Muscle layer of colon (tissue), 2 donors: ENCODE data around the gene PPP1R18.

Source experiments
- H3K27ac ChIP-seq: one replicate; pipeline ENCODE4 v1.7.0; 2013; ENCODE audit warnings: low read depth, mild to moderate bottlenecking, low read length, moderate library complexity
- H3K27me3 ChIP-seq, 2 donors: one replicate each; pipeline ENCODE4 v1.7.0; 2013; ENCODE audit warnings: low read length in 2 of 2, mild to moderate bottlenecking in 2 of 2; ENCODE audit not compliant: insufficient read depth in 2 of 2, control insufficient read depth in 1 of 2
- H3K36me3 ChIP-seq: one replicate; pipeline ENCODE4 v1.7.0; 2013; ENCODE audit warnings: mild to moderate bottlenecking, low read length; ENCODE audit not compliant: insufficient read depth
- H3K4me1 ChIP-seq: one replicate; pipeline ENCODE4 v1.7.0; 2013; ENCODE audit warnings: mild to moderate bottlenecking, low read length; ENCODE audit not compliant: insufficient read depth
- H3K4me3 ChIP-seq, 2 donors: one replicate each; pipeline ENCODE4 v1.7.0; 2013; ENCODE audit warnings: low read length in 2 of 2, low read depth in 1 of 2, mild to moderate bottlenecking in 1 of 2, moderate library complexity in 1 of 2
- H3K9ac ChIP-seq: one replicate; pipeline ENCODE4 v1.7.0; 2013; ENCODE audit warnings: low read length
- H3K9me3 ChIP-seq: one replicate; pipeline ENCODE4 v1.7.0; 2013; ENCODE audit warnings: mild to moderate bottlenecking, low read length
- donor health status: abdominal sarcoma.
- donor health status: Adenocarcinoma of cecum.

The PPP1R18 gene

GRCh38 chr6:30684386-30685156 lies 1.9 kb downstream of the PPP1R18 start:
- H3K4me3 ChIP-seq: peak overlapping the region; percentile 88 to 99
- no peaks in the 10 kb centered on the region for H3K9me3 ChIP-seq
- peaks cover 12% of the 10 kb centered on the region for H3K36me3 ChIP-seq
- H3K27ac ChIP-seq: peak overlapping the region; percentile 100
- H3K9ac ChIP-seq: peak overlapping the region; percentile 98
- H3K4me1 ChIP-seq: peaks cover 60% of the 10 kb centered on the region
- H3K27me3 ChIP-seq: no peaks in the 10 kb centered on the region

GRCh38 chr6:30683980-30684338 lies 2.5 kb downstream of the PPP1R18 start:
- H3K4me3 ChIP-seq: peak overlapping the region; percentile 88 to 99
- H3K27me3 ChIP-seq: no peaks in the 10 kb centered on the region
- H3K36me3 ChIP-seq: peaks cover 14% of the 10 kb centered on the region
- no peaks in the 10 kb centered on the region for H3K9me3 ChIP-seq
- peak overlapping the region; percentile 98 for H3K9ac ChIP-seq
- H3K4me1 ChIP-seq: peaks cover 57% of the 10 kb centered on the region
- H3K27ac ChIP-seq: peak overlapping the region; percentile 100

- peaks cover 20% of the 10 kb centered on the region for H3K36me3 ChIP-seq
Measured at GRCh38 chr6:30683183-30683979, 3.1 kb downstream of the PPP1R18 start.

GRCh38 chr6:30682143-30683117 lies 4.0 kb downstream of the PPP1R18 start:
- no peaks in the 10 kb centered on the region for H3K27me3 ChIP-seq
- H3K36me3 ChIP-seq: peaks cover 27% of the 10 kb centered on the region
- peak overlapping the region; percentile 88 to 99 for H3K4me3 ChIP-seq
- peaks cover 44% of the 10 kb centered on the region for H3K4me1 ChIP-seq
- H3K9ac ChIP-seq: peak overlapping the region; percentile 98
- H3K27ac ChIP-seq: peak overlapping the region; percentile 100
- no peaks in the 10 kb centered on the region for H3K9me3 ChIP-seq

More at GRCh38 chr6:30683183-30683979, 3.1 kb downstream of the PPP1R18 start:
- Histone ChIP-seq H3K4me3 (peak overlapping the region; percentile 88 to 99), H3K27me3 (no peaks in the 10 kb centered on the region), H3K4me1 (peaks cover 51% of the 10 kb centered on the region), H3K27ac (peak overlapping the region; percentile 100), H3K9me3 (no peaks in the 10 kb centered on the region), H3K9ac (peak overlapping the region; percentile 98)

- Histone ChIP-seq H3K9me3 (no peaks in the 10 kb centered on the region), H3K4me3 (peak overlapping the region; percentile 35 to 99), H3K36me3 (peaks cover 34% of the 10 kb centered on the region), H3K9ac (peak overlapping the region; percentile 98), H3K4me1 (peaks cover 44% of the 10 kb centered on the region), H3K27me3 (no peaks in the 10 kb centered on the region), H3K27ac (peak overlapping the region; percentile 100)
Measured at GRCh38 chr6:30681766-30682142, 4.7 kb downstream of the PPP1R18 start.

- Histone ChIP-seq H3K9me3 (no peaks in the 10 kb centered on the region), H3K4me1 (peaks cover 44% of the 10 kb centered on the region), H3K27ac (peak overlapping the region; percentile 100), H3K36me3 (peaks cover 45% of the 10 kb centered on the region), H3K9ac (peak overlapping the region; percentile 57), H3K4me3 (peak overlapping the region in 1 of 2 donors; percentile 43), H3K27me3 (no peaks in the 10 kb centered on the region)
Measured at GRCh38 chr6:30679765-30680535, 6.5 kb downstream of the PPP1R18 start.

GRCh38 chr6:30678964-30679726 lies 7.3 kb downstream of the PPP1R18 start:
- peaks cover 45% of the 10 kb centered on the region for H3K36me3 ChIP-seq
- H3K27ac ChIP-seq: peak overlapping the region; percentile 100
- no peaks in the 10 kb centered on the region for H3K9me3 ChIP-seq
- peak overlapping the region in 1 of 2 donors; percentile 43 for H3K4me3 ChIP-seq
- peaks cover 44% of the 10 kb centered on the region for H3K4me1 ChIP-seq
- no peaks in the 10 kb centered on the region for H3K27me3 ChIP-seq
- peak overlapping the region; percentile 57 for H3K9ac ChIP-seq

GRCh38 chr6:30676660-30677285 lies 9.7 kb downstream of the PPP1R18 start:
- Histone ChIP-seq H3K4me1 (peaks cover 29% of the 10 kb centered on the region), H3K36me3 (peaks cover 42% of the 10 kb centered on the region)

GRCh38 chr6:30672445-30673253 lies 13.8 kb downstream of the PPP1R18 start, which contains the start of gene DHX16:
TSS of gene DHX16 (minus strand) at chr6:30673006. CDS start at chr6:30672841, 165 bp downstream.
- no peaks in the 10 kb centered on the region for H3K27me3 ChIP-seq
- H3K27ac ChIP-seq: peak within 1 kb of the TSS; percentile 94
- peak within 1 kb of the TSS; percentile 88 to 99 for H3K4me3 ChIP-seq
- peak within 1 kb of the TSS; percentile 90 for H3K9ac ChIP-seq
- H3K9me3 ChIP-seq: no peaks in the 10 kb centered on the region
- H3K4me1 ChIP-seq: peaks cover 15% of the 10 kb centered on the region
- H3K36me3 ChIP-seq: peaks cover 36% of the 10 kb centered on the region

More at GRCh38 chr6:30676660-30677285, 9.7 kb downstream of the PPP1R18 start:
- Histone ChIP-seq H3K4me3 (no peak overlapping the region), H3K9me3 (no peaks in the 10 kb centered on the region), H3K27ac (no peak overlapping the region), H3K9ac (no peak overlapping the region), H3K27me3 (no peaks in the 10 kb centered on the region)
